Lower leg skin (tissue), 4 donors: ENCODE data around the gene G6PC1. TPM values are rescaled to one million over a fixed set of nuclear protein-coding genes. Genes with fewer than 3 reads are reported as not detected.
"Not testable (repeated sequence)": the region's sequence is repeated elsewhere in the genome, so short reads cannot be mapped to it uniquely, and the experiment has no call there.

Source experiments
- DNase-seq, 2 donors: peaks; one replicate each; pipeline ENCODE4 v3.0.0-alpha.2; 2019; ENCODE audit warnings: low spot score in 2 of 2
- H3K4me3 ChIP-seq: fragments of 200-600 bp; sonication (generic); 2 replicates; pipeline ENCODE4 v1.5.1; 2017; ENCODE audit warnings: mild to moderate bottlenecking, low read depth; ENCODE audit not compliant: poor library complexity, severe bottlenecking
- CTCF ChIP-seq, 3 donors: fragments of 450-650 bp; IDR thresholded peaks; one replicate each; pipeline ENCODE4 v1.5.1; 2016; ENCODE audit warnings: antibody characterized with exemption in 3 of 3, mild to moderate bottlenecking in 3 of 3, moderate library complexity in 2 of 3
- POLR2A ChIP-seq, 2 donors: fragments of 450-650 bp; IDR thresholded peaks; one replicate each; pipeline ENCODE4 v1.6.1; 2016 to 2017; ENCODE audit warnings: antibody characterized with exemption in 2 of 2, mild to moderate bottlenecking in 1 of 2, moderate library complexity in 1 of 2
- WGBS, 2 donors: methylation state at CpG; one replicate each; pipeline ENCODE4 v1.1.5; 2018; 5-methylcytosine and 5-hydroxymethylcytosine counted together
- intact Hi-C: fragments of 100-400 bp; cut with DNase I; formaldehyde crosslinking; loops from one replicate; pipeline ENCODE4 v1.15.0; 2023; ENCODE audit warnings: low total_unique reads
- total RNA-seq, 4 donors: library from RNA; depleted of rRNA; stranded (reverse); fragments of >200 nt; gene quantifications; one replicate each; pipeline ENCODE4 v1.1.0, GENCODE V29; 2016

Gene G6PC1
- not detected for total RNA-seq

- no peak for DNase-seq
- intact Hi-C loops = no loop called here
- no peak within 1 kb of the TSS for H3K4me3 ChIP-seq
- WGBS, 2 donors = 82 to 83% methylated on average over 12 of the region's 12 CpGs
- TF ChIP-seq CTCF (IDR thresholded peaks at IDR 0.05) (no peak), POLR2A (IDR thresholded peaks at IDR 0.05) (no peak)
Observed at GRCh38 chr17:42900460-42901331, at the start of gene G6PC1. Gene G6PC1 (plus strand): TSS chr17:42900799. CDS start chr17:42900877, 78 bp downstream.

GRCh38 chr17:42850954-42851353 lies 49.6 kb upstream of the G6PC1 start, which contains the start of gene AOC3:
Gene AOC3 (plus strand): TSS chr17:42851199. CDS start chr17:42851344, 145 bp downstream.
- DNase-seq = peak in 1 of 2 donors; percentile 85
- intact Hi-C loops = no loop called here
- WGBS, 2 donors = 42 to 45% methylated on average over 9 of the region's 9 CpGs
- TF ChIP-seq POLR2A (IDR thresholded peaks at IDR 0.05) = no peak
- TF ChIP-seq CTCF (IDR thresholded peaks at IDR 0.05) = no peak
- H3K4me3 ChIP-seq = no peak within 1 kb of the TSS

DNA sequence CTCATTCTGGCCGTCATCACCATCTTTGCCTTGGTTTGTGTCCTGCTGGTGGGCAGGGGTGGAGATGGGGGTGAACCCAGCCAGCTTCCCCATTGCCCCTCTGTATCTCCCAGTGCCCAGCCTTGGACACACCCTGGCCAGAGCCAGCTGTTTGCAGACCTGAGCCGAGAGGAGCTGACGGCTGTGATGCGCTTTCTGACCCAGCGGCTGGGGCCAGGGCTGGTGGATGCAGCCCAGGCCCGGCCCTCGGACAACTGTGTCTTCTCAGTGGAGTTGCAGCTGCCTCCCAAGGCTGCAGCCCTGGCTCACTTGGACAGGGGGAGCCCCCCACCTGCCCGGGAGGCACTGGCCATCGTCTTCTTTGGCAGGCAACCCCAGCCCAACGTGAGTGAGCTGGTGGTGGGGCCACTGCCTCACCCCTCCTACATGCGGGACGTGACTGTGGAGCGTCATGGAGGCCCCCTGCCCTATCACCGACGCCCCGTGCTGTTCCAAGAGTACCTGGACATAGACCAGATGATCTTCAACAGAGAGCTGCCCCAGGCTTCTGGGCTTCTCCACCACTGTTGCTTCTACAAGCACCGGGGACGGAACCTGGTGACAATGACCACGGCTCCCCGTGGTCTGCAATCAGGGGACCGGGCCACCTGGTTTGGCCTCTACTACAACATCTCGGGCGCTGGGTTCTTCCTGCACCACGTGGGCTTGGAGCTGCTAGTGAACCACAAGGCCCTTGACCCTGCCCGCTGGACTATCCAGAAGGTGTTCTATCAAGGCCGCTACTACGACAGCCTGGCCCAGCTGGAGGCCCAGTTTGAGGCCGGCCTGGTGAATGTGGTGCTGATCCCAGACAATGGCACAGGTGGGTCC lies 49.0 kb upstream of the G6PC1 start:
- DNase-seq, intact Hi-C loops, H3K4me3 ChIP-seq: not testable (repeated sequence)
- 82 to 84% methylated on average over 7 to 14 of the region's 28 CpGs for WGBS, 2 donors

DNA sequence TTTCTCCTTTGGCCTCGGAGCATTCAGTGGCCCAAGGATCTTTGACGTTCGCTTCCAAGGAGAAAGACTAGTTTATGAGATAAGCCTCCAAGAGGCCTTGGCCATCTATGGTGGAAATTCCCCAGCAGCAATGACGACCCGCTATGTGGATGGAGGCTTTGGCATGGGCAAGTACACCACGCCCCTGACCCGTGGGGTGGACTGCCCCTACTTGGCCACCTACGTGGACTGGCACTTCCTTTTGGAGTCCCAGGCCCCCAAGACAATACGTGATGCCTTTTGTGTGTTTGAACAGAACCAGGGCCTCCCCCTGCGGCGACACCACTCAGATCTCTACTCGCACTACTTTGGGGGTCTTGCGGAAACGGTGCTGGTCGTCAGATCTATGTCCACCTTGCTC lies 48.2 kb upstream of the G6PC1 start:
- intact Hi-C loops = no loop called here

DNA sequence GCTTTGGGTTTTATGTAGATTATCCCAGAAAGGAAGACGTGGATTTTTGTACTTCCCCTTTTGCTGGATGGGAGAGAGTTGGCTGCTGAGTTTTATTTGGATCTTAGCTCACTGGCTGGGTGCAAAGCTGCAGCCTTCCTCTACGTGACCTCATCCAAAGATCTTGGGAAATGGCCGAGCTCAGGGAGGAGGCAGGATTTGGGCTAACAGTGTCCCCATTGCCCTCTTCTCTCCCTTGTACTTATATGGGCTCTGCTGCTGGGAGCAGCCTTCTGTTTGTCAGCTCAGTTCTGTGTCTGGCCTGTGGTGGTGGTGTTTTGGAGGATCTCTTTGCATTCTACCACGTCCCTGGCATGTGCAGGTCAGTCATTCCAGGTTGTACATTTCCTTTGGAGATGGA lies 47.6 kb upstream of the G6PC1 start:
- no peak overlapping the region for H3K4me3 ChIP-seq
- TF ChIP-seq CTCF (IDR thresholded peaks at IDR 0.05) (no peak), POLR2A (IDR thresholded peaks at IDR 0.05) (no peak)
- WGBS, 2 donors = 61 to 64% methylated on average over 4 of the region's 4 CpGs
- DNase-seq = no peak
- intact Hi-C loops = no loop called here

More for the DNA sequence above, 48.2 kb upstream of the G6PC1 start:
- H3K4me3 ChIP-seq = no peak overlapping the region
- no peak for TF ChIP-seq POLR2A (IDR thresholded peaks at IDR 0.05)
- no peak for TF ChIP-seq CTCF (IDR thresholded peaks at IDR 0.05)
- 81 to 84% methylated on average over 15 of the region's 15 CpGs for WGBS, 2 donors
- DNase-seq = no peak

DNA sequence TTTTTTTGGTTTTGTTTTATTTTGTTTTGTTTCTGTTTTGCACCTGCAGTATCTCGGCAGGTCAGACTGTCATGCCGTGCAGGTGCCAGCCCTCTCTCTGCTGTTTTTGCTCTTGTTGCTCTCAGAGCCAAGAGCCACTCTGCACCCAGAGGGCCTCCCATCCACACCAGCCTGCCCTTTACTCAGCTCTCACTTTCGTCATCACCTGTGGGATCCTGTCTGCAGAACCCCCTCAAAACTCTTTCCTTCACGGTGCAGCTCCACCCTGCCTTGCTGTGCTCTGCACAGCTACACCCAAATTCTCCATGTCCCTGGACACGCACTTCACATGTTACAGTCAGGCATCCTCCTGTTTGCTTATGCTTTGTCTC lies 47.0 kb upstream of the G6PC1 start:
- no peak overlapping the region for H3K4me3 ChIP-seq
- WGBS, 2 donors = 75 to 84% methylated on average over 5 of the region's 5 CpGs
- no peak for DNase-seq
- intact Hi-C loops = no loop called here
- no peak for TF ChIP-seq POLR2A (IDR thresholded peaks at IDR 0.05)
- no peak for TF ChIP-seq CTCF (IDR thresholded peaks at IDR 0.05)
